Measurements from ENCODE around the gene LIMS1.

Gene LIMS1

DNA sequence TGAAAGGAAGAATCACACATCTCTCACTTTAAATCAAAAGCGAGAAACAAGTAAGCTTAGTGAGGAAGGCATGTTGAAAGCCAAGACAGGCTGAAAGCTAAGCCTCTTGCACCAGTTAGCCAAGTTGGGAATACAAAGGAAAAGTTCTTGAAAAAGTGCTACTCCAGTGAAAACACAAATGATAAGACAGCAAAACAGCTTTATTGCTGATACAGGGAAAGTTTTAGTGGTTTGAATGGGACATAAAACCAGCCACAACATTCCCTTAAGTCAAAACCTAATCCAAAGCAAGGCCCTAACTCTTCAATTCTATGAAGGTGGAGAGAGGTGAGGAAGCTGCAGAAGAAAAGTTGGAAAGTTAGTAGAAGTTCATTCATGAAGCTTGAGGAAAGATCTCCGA is 28.0 kb downstream of the LIMS1 start:
- TF ChIP-seq, protein P1, sequence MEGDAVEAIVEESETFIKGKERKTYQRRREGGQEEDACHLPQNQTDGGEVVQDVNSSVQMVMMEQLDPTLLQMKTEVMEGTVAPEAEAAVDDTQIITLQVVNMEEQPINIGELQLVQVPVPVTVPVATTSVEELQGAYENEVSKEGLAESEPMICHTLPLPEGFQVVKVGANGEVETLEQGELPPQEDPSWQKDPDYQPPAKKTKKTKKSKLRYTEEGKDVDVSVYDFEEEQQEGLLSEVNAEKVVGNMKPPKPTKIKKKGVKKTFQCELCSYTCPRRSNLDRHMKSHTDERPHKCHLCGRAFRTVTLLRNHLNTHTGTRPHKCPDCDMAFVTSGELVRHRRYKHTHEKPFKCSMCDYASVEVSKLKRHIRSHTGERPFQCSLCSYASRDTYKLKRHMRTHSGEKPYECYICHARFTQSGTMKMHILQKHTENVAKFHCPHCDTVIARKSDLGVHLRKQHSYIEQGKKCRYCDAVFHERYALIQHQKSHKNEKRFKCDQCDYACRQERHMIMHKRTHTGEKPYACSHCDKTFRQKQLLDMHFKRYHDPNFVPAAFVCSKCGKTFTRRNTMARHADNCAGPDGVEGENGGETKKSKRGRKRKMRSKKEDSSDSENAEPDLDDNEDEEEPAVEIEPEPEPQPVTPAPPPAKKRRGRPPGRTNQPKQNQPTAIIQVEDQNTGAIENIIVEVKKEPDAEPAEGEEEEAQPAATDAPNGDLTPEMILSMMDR (IDR thresholded peaks at IDR 0.05): no peak

DNA sequence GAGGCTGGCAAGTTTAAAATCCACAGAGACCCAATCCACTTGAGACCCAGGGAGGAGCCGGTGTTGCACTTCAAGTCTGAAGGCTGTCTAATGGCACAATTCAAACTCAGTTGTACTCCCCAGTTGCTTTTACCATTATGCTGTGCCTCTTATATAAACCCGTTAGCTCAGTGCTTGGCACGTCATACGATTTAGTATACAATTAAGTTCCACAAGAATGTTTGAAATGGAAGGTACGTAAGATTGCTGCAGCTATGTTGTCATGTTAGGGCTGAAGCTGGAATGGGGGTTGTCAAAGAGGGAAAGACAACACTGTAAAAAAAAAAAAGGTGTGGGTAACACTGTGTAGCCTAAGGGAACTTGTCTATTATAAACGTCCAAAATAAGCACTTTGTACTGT is 30.2 kb downstream of the LIMS1 start:
- TF ChIP-seq, protein P1 (IDR thresholded peaks at IDR 0.05): no peak

DNA sequence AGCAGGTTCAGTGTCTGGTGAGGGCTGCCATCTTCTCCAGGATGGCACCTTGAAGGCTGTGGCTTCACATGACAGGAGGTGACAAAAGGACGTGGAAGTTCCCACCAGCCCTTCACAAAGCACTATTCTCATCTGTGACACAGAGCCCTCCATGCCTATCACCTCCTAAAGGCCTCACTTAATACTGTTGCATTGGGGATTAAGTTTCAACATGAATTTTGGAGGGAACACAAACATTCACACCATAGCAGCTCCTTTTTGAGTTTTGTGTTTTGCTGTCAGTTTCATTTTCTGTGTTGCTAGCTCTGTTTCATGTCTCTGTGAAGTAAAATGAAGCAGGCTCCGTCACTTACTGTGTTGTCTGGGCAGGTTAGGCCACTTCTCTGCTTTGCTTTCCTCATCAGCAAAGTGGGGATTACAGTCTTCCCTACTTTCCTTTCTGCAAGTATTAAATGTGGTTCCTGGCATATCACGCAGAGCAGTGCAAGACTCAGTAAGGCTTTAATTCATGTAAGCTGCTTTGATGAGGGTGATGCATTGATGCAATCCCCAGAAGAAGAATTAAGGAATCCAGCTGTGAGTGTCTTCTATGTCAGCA is 31.6 kb downstream of the LIMS1 start:
- TF ChIP-seq, protein P1 (IDR thresholded peaks at IDR 0.05): no peak

DNA sequence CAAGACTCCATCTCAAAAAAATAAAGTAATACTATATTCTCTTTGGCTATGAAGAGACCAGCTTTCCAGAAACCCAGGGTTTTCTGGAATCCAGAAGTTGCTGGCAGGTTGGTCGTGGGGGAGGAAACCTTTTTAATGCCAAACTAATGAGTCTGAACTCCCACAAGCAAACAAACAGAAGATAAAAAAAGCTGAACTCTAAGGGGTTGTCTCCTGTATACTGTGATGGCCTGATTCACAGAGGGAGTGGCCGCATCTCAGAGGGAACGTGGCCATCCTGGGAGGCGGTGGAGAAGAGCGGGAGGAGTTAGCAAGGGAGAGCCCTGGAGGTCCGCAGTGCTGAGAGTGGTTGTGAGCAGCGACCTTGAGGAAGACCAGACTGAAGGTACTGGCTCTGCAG is 36.1 kb downstream of the LIMS1 start:
- TF ChIP-seq, protein P1 (IDR thresholded peaks at IDR 0.05): no peak

DNA sequence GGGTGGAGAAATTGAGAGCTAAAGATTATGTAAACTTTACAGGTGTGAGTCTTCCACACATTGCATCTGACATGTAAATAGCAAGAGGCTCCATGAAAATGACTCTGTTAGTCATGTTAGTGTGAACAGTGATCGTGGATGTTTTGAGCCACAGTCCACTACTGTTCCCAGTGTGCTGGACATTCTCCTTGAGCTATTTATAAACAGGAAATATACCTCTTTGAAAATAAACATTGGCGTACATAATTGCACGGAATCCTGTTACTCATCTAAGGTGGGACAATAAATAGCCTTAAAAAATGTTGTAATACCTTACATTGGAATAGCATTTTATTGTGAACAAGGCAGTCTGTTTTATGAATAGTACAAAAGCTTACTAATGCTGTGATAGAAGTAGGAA is 37.0 kb downstream of the LIMS1 start:
- TF ChIP-seq, protein P1 (IDR thresholded peaks at IDR 0.05): no peak

DNA sequence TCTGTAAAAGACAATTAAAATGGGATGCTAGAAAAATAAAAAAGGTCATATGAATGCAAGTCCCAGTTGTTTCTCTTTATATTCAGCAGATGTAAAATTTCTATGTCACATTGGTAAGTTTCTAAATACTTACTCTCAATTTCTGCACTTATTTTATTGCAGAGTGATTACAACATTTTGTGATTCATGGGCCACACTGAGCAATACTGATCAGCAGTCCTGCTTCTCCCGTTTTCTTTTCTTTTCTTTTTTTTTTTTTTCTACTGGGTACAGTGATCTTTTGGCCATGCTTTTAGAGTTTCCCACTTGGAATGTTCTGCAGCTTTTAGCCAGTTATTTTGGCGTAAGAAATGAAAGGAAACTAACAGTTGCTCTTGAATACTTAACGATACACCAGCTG is 38.8 kb downstream of the LIMS1 start:
- TF ChIP-seq, protein P1 (IDR thresholded peaks at IDR 0.05): no peak

DNA sequence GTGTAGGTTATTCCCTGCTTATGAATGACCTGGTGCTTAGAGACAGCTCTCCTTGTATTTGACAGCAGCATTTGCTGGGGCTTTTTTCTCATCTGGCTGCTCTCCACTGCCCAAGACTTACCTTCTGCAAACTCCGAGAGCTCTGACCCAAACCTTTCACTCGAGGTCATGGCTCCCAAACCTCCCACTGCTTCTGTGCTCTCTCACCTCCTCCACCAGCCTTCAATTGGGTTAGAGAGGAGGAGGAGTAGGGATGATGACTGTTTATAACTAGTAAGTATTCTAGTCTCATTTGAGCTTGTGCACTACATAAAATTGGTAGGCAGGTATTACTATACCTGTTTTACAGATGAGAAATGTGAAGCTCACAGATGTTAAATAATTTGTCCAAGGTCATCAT is 40.1 kb downstream of the LIMS1 start:
- TF ChIP-seq, protein P1 (IDR thresholded peaks at IDR 0.05): no peak
